GM18519 (cell line): Measurements from ENCODE around the gene ZNRF3.
"Not testable (repeated sequence)": the region's sequence is repeated elsewhere in the genome, so short reads cannot be mapped to it uniquely, and the experiment has no call there.

ENCODE experiments used
- ATAC-seq: cut with Tn5 transposase; IDR thresholded peaks from one replicate; pipeline ENCODE4 v1.9.1; 2021; ENCODE audit warnings: mild to moderate bottlenecking, moderate library complexity; ENCODE audit not compliant: unreplicated experiment, low FRiP score

ZNRF3 gene

DNA sequence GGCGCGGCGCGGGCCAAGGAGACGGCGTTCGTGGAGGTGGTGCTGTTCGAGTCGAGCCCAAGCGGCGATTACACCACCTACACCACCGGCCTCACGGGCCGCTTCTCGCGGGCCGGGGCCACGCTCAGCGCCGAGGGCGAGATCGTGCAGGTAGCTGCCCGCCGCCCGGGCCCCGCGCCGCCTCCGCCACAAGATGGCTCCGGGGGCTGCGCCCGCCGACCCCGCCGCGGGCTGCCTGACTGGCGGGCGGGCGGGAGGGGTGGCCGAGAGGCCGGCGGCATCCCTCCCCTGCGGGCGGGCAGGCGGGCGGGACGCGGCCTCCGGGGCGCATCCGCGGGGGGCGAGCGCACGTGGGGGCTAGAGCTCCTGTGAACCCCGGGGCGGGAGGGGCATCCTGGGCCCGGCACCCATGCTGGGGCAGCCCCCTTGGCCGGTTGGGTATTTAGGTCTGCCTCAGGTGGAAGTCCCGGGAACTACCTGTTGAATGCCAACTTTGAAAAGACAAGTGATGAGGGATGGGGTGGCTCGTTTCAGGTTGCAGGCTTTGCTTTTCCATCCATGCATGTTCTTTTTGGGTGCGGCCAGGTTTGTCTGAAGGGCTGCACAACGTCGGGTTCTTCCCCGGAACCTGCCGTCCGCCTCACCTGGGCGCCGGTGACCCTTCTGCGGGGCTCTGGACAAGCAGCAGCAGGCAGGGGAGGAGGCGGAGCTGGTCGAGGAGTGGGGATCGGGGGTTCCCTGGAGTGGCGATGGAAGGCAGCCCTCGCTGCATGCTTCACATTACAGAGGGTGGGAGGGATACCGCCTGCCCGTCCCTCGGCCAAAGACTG lies 760 bp downstream of the ZNRF3 start:
- no peak for ATAC-seq

GRCh38 chr22:28884747-28885350 lies 1.5 kb downstream of the ZNRF3 start:
- no peak for ATAC-seq

DNA sequence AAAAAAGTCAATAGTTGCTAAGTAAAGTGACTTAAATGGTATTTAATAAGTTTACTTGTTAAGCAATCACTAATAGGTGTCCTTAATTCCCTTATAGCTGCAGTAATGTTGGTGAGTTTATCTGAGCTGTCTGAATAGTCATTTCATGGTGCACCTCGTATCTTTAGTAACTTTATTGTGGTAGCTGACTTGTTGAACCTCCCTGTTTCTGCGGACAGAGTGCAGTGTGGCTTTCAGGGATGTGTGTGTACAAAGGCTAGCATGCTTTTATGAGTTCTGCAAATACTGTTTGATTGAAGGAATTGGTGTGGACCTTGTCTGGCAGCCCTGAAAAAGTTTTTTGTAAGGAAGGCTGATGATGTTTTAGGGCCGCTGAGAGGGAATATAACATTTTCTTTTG lies 2.6 kb downstream of the ZNRF3 start:
- ATAC-seq: no peak

DNA sequence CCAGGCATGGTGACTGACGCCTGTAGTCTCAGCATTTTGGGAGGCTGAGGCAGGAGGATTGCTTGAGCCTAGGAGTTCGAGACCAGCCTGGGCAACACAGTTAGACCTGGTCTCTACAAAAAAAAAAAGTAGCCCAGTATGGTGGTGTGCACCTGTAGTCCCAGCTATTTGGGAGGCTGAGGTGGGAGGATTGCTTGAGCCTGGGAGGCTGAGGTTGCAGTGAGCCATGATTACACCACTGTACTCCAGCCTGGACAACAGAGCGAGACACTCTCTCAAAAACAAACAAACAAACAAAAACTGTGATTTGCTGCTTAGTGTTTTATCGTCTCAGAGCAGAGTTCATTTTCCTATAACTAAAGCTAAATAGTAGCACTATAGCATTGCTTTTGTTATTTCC lies 3.3 kb downstream of the ZNRF3 start:
- not testable (repeated sequence) for ATAC-seq

GRCh38 chr22:28887725-28888459 lies 4.5 kb downstream of the ZNRF3 start:
- no peak for ATAC-seq

DNA sequence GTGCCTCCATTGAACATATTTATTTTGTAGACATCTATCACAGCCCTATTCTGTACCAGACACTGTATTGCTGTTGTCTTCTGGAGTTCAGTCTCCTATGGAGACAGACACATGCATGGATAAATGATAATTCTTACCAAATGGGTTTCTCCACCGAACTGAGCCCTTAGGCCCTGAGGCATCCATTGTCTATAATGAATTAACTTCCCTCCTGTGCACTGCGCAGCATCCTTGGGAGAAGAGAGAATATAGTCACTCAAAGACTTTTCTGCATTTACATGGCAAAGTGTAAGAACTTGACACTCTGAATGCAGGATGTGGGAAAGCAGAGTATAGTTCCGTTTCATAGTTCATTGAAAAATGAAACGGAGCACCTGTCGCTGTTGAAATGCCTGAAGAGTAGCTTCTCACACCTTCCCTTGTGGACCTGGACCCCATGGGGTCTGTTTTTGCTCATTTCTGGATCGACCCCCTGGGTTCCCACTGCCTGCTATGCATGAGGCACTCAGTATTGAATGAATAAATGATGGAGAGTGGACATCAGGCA lies 6.2 kb downstream of the ZNRF3 start:
- ATAC-seq: no peak

- ATAC-seq: no peak
Measured at GRCh38 chr22:28891156-28891733, 7.9 kb downstream of the ZNRF3 start.

- no peak for ATAC-seq
Measured at GRCh38 chr22:28892175-28892731, 8.9 kb downstream of the ZNRF3 start.

GRCh38 chr22:28893810-28894209 lies 10.4 kb downstream of the ZNRF3 start:
- no peak for ATAC-seq

DNA sequence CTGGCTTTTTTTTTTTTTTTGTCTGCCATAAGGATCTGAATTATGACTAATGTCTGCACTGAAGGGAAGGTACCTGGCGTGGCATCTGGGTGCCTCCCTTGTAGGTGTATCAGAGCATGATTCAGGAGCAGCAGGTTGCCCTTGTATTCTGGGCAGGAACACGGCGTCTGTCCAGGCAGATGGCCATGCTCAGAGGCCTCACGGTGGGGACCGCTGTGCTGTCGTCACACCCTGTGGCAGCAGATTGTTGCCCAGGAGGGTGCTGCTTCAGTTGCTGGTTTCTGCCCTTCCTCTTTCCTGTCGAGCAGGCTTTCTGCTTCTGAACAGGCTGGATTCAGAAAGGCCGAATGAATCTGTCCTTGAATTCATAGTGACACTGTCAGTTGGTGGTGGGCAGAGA lies 11.0 kb downstream of the ZNRF3 start:
- no peak for ATAC-seq

DNA sequence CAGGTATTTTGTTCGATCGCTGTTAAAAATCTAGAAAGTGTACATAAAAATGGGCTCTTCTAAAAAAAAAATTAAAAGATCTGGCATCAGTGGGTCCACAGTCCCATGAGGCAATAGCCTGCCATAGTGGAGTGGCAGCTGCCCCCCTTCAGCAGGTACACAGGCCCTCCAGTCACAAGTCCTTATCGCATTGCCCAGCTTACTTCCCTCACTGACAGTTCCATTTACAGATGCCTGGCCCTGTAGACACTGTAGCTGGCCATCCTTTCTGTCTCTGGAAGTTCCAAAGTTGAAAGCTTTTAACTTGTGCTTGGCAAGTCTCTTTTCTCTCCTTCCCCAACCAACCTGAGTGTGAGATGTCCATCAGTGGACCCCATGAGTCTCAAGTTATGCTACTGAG lies 11.4 kb downstream of the ZNRF3 start:
- ATAC-seq: no peak

DNA sequence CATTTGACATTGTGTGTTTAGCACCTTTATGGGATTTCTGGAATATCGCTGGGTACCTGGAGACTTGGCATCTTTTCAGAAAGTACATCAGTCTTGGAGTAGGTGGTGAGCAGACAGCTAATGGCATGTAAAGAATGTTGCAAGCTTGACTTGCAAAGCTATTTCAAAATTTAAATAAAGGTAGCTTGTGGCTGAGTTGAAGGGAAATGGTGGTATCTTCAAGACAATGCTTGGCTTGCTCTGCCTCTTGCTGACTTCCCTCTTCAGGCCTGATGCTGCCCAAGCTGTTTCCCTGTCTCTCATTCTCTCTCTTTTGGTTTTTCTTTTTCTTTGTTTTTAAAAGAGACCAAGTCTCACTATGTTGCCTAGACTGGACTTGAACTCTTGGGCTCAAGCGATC lies 13.2 kb downstream of the ZNRF3 start:
- ATAC-seq: no peak

- ATAC-seq: no peak
Measured at GRCh38 chr22:28898233-28898629, 14.9 kb downstream of the ZNRF3 start.

DNA sequence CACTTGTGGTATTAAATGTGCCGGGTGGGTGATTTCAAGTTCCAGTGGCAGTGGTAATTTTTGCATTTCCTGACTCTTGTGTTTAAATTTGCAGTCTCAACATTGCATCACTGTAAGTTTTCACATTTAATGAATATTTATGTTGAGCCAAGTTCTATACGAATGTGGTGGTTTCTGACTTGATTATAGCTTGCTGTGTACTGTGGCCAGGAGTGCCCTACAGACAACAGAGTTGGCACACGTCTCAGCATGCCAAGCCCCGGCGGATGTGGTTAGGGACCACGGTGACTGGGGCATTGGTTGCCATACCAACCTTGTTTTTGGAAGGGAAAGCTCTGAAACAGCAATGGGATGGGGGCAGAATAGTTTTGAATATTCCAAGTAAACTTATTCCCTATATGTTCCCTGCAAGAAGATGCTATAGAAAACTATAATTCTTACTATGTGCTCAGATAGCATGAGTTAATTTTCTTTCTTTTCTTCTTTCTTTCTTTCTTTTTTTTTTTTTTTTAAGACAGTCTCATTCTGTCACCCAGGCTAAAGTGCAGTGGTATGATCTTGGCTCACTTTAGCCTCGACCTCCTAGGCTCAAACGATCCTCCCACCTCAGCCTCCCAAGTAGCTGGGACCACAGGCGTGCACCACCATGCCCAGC lies 16.0 kb downstream of the ZNRF3 start:
- ATAC-seq: no peak

DNA sequence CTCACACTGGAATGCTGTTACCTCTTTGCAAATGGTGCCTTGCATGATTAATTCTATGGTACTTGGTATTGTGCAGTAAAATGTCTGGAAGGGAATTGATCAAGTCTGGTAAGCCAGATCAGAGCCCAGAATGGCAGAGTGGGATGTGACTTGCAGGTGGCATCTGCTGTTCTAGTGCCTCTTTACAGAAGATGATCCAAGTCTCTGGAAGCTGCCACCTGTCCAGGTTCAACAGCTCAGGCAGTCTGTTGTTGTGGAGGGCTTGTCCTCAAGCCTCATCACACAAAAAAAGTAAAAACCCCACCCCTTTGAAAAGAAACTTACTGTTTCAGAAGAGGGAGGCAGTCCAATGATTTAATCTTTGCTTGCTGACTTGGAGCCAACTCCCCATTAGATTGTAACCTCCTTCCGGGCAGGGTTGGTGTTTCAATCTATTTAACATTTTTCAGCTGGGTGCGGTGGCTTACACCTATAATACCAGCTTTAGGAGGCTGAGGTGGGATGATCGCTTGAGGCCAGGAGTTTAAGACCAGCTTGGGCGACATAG lies 17.1 kb downstream of the ZNRF3 start:
- ATAC-seq: no peak

DNA sequence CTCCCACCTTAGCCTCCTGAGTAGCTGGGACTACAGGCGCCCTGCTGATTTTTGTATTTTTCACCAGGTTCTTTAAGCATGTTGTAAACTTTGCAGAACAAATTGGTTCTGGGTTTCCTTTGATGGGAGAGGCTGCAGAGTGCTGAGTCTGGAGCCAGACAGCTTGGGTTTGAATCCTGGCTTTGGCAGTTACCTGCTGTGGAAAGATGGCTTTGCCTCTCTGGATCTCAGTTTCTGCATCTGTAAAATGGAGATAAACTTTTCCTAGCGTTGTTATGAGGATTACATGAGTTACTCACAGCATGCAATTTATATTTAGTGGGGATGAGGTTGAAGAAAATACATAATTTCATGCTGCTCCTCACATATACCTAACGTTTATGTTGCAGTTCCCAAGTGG lies 19.1 kb downstream of the ZNRF3 start:
- ATAC-seq: no peak

DNA sequence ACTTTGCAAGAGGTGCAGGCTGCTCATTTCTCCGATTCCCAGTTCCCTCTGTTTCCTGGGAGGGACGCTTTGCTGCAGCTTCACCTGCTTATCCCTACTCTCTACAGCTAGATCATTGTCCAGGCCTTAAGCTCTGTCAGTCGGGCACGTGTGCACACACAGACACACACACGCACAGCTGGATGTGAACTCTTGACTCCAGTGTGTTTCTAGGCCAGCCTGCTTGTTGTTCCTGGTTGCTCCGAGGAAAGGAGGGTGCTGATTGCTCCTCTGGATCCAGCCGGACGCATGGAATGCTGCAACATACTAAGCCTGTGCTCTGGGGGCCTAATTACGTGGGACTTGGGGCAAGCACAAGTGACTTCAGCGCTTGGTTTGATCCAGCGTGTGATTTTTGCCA lies 19.7 kb downstream of the ZNRF3 start:
- ATAC-seq: no peak

DNA sequence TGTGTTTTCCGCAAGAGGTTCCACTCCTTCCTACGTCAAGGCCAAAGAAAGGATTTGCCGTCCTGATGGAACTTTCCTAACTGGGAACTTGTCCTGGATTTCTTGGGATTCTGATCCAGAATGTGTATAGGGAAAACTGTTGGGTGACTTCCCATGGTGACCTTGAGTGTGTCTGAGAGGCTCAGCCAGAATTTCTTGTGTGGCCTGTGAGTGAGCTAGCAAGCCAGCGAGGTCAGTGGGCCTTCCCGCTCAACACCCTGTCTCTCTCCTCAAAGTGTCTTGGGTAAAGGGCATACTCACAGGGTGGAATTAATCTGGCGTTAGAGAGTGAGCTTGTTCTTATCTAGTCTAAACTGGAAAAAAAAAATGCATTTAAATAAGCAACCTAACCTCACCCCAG lies 20.4 kb downstream of the ZNRF3 start:
- no peak for ATAC-seq

- ATAC-seq: no peak
Measured at GRCh38 chr22:28904211-28904896, 21.0 kb downstream of the ZNRF3 start.
